GM21528 (cell line): ENCODE data around the gene HOXA11.

Experiments
- ATAC-seq: cut with Tn5 transposase; IDR thresholded peaks from one replicate; pipeline ENCODE4 v1.9.1; 2021; ENCODE audit warnings: mild to moderate bottlenecking, moderate library complexity; ENCODE audit not compliant: unreplicated experiment, low FRiP score

Gene HOXA11

DNA sequence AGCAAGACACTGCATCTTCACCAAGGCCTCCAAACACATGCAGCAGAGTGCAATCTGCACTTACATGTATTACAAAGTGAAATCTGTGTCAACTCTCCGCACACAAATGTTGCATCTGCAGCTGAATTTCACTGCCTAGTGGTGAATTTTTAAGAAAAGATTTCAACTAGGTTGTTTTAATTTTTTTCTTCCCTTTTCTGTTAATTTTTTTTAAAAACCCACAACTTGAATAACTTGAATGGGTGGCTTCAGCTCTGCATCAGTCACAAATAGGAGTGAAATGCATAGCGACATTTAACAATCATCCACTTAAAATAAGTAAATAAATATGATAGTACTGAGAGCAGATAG is 8.9 kb upstream of the HOXA11 start:
- no peak for ATAC-seq

GRCh38 chr7:27193335-27194001 is 8.4 kb upstream of the HOXA11 start:
- no peak for ATAC-seq

- ATAC-seq: no peak
Measured at GRCh38 chr7:27192546-27193334, 7.7 kb upstream of the HOXA11 start.

DNA sequence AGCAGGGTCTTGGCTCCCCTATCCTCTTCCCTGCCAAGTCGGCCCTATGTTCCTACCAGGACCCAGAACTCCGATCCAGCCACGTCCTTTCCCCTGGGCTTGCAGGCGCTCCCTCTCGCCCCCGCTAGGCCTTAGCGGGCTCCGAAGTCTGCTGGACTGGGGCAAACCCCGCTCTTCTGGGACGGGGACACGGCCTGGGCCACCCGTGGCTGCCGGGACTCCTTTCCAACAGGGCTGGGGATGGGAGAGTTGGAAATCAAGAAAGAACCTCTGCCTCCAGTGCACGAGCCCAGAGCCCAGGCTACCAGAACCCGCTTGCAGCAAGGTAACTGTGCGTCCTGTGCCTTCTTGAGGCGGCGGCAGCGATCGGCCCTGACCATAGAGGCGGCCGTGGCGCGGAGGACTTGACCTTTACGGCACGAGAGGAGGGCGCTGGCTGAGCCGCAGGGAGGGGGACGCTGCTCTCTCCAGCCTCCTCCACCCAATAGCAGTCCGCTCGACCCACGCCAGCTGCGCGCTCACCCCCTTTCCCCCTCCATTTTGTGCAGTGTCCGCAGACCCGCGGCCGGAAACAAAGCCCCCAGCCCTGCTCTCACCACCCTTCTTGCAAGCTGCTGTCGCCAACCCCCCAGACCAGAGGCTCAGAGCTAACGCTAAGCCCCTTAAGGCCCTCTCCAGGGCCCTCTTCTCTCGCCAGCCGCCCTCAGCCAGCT is 7.0 kb upstream of the HOXA11 start:
- ATAC-seq: no peak

DNA sequence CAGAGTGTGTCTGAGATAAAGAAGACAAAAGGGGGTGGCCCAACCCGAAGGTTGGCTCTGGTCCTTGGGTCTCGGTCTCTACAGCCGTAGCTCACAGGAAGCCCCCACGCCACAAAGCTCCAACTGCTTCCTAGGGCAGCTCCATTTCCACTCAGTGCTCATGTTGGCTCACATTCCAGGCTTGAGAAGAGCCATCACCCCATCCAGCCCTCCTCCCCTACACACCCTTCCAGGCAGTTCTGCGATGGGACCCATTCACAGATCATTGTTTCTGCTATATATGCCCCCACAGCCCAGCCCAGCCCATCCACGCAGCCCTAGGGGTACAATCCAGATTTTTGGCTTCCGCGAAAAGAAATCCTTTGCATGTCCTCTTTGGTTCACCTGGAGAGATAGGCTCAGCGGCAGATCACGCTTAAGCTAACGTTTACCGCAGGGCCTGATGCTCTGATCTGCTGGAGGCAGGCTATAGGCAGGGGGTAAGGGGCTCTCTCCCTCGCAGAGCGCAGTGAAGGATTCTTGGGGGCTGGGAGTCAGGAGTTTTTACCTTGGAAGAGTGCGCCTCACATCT is 6.2 kb upstream of the HOXA11 start:
- no peak for ATAC-seq

DNA sequence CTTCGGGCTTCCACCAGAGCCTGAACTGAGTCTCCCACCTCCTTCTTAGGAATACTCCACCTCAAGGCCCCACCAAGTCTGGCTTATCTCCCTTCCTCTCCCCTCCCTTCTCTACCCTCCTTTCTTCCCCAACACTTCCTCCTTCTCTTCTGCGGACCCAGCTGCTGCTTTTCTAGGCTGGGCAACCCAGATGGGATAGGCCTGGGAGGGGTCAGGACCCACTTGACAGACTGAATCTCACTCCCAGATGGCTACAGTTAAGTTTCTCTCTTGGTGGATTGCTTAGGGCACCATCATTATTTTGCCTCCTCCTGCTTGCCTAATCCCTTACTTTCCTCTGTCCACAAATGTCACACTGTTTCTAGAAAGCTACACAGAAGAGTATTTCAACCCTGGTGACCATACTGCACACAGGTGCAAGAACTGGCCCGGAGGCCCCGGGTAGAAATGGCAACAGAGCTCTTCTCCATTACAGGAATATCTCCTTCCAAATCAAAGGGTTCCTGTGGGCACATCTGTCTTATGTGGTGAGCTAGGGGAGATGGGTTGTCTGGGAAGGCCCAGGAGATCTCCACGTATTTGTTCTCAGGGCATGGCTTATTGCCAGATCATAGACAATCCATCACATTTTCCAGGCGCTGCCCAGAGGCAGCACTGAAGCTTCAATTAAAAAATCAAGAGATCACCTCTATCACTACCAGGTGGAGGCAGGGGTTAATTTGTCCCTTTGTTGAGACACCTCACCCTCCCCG is 5.1 kb upstream of the HOXA11 start:
- ATAC-seq: no peak

DNA sequence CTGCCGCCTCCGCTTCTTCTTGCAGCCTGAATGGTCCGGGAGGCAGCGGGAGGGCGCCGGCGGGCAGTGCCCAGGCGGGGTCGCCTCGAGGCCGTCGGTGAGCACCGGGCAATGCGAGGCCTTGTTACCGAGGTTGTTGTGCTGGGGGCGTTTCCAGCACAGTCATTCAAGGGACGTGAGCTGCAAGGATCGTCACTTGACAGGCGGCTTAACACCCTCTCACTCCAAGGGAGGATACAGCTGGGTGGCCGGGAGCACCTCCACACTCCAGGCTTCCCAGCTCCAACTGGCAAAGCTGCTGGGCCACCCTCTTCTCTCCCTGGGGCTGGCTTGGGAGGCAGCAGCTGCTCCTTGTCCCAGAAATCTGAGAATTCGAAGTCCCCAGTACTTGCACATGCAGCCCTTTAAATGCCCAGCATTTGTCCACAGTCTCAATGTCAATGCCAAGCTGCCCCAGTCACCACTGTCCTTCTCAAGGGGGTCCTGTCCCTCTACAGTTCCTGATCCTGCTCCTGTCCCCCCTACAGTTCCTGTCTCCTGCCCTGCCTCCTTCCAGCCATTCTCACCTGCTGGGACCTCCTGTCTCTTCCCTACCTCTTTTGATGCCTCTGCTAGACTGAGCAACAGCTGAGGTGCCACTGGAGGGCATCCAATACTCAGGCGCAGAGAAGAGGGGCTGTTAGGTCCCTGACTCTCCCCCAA is 4.4 kb upstream of the HOXA11 start:
- no peak for ATAC-seq

DNA sequence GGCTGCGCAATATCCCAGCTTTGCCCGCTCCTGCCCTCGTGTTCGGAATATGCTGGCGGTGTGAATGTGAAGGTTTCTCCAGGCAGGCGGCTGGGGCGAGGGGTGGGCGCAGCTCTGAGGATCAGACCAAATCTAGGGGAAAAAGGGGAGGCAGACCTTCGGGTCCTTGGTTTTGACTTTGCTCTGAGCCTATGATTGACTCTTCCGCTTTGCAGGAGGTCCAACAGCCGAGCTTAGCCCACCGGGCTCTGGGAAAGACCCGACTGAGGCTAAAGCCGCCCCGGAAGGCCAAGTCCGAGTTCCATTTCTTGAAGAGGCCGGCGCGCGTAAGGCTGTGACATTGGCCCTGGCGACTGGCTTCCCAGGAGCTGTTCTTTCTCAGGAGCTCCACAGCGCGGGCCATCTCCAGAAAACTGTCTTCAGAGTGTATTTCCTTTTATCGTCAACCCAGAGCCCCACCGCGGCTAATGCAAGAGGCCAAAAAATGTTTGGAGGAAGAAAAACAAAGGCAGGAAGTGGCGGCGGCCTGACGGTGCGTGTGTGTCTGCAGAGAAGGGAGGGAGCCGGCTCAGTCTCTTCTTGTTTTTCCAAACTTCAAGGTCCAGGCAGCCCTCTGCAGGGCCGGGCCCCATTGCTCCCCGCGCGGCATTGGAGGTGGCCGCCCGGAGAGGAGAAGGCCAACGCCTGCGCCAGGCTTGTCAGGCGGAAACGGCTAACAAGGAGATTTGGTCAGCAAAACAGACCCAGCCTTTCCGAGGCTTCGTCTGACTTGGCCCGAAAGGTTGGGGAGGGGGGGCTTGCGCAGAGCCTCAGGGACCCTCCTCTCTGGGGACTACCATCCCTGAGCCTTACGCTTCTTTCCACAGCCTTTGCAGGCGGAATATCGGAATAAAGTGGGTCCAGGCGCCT is 3.6 kb upstream of the HOXA11 start:
- ATAC-seq: no peak

DNA sequence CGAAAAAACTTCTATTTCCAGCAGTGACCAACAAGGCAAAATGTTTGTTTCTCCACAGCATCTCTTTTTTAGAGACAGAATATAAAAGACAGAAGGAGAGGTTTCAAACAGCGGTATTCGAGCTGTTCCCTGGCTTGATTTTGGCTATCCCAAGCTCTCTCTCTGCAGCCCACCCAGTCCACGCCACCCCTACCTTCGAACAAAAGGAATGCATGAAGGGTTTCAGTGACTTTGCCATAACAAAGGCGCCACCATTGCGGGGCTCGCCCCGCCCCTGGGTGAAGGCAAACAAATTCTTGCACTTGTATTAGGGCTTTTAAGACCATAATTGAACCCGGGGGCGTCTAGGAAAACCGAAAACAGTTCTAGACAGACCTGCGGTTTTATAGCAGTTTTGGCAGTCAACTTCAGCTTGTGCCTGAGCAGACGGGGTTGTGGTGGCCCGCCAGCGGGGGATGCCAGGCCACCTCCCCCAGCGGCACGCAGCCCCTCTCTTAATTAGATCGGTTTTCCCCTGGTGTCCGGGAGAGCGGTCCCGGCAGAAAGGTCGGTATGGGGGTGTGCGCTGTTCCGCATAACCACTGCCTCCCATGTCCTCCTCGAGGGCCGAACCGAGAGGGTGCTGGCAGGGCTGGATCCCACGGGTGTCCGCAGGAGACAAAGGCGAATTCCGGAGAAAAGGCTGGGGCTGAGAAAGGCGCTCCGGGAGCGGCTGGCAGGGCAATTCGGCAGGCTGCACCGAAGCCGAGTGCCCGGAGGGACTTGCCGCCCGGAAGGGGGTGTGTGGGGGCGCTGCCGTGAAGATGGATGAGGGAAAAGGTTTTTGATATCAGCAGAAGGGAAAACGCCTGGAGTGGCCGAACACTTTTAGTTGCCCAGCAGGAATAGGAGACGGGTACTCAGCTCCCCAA is 2.7 kb upstream of the HOXA11 start:
- no peak for ATAC-seq

GRCh38 chr7:27186668-27187474 is 1.8 kb upstream of the HOXA11 start:
- ATAC-seq: no peak

- ATAC-seq: no peak
Measured at GRCh38 chr7:27185854-27186667, 1.0 kb upstream of the HOXA11 start.

GRCh38 chr7:27184337-27185012 is 557 bp downstream of the HOXA11 start:
- no peak for ATAC-seq

DNA sequence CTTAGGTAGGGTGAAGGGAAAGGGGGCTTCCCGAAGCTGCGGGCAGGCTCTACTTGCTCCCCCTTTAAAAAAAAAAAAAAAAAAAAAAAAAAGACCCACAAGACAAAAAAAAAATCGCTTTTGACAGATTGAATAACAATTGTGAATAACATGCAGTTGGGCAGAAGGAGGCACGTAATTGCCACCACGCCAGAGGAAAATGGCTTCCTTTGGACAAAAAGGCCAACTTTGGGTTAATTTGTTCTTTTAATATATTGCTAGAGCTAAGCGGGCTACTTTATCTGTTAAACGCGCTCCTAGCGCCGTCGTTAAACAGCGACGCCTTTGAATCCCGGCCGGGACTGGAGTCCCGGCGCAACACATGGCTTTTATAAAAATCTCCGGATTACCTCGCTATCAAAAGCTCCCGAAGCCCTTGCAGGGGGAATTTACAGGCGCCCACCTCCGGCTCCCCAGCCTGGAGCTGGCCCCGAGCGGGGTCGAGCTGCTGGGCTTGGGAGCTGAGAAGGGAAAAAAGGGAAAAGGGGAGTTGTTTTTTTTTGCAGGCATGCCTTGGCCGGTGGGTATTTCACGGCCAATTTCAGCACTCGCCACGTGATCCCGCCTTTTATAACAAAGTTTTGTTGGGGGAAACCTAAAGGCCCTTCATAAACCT is 1.2 kb downstream of the HOXA11 start:
- no peak for ATAC-seq

DNA sequence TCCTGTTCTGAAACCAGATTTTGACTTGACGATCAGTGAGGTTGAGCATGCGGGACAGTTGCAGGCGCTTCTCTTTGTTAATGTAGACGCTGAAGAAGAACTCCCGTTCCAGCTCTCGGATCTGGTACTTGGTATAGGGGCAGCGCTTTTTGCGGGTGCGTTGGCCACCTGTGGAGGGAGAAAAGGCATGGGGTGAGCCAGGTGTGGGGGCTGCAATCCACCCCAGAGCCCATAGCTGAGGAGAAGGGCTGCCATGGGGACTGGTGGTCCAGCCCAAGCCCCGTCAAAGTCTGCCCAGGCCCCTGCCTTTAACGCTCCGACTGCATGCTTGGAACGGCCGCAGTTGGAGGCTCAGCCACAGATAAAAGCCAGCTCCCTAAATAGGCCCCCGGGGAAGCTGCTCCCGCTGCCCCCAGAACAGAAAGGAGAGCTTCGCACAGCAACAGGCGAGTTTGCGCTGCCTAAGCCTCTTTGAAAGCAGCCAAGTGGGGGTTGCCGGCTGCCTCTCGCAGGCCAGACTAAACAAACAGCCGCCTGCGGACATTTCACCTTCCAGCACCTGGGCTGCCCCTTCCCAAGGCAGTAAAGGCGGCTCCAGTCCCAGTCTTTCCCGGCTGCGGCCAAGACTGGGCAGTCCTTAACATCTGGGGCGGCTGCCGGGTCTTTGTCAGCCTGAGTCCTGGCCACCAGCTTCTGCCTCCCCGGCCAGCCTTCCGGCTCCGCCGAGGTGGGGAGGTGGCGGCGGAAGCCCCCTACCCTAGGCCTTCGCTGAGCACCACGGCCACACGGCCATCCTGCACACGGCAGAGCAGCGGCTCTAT is 2.0 kb downstream of the HOXA11 start:
- ATAC-seq: no peak
